Measurements from ENCODE around the gene ARRB2.
"Not testable (repeated sequence)": the region's sequence is repeated elsewhere in the genome, so short reads cannot be mapped to it uniquely, and the experiment has no call there.

ARRB2 gene

GRCh38 chr17:4709794-4710692 is at the start of gene ARRB2:
TSS of gene ARRB2 (plus strand) at chr17:4710632. CDS start at chr17:4710722, 90 bp downstream.
- DNase-seq (ENCODE audit: low read depth) = peak; percentile 98

- DNase-seq (ENCODE audit: low read depth) = no peak
Measured at GRCh38 chr17:4663711-4664110, 46.7 kb upstream of the ARRB2 start.

GRCh38 chr17:4664230-4664629 is 46.2 kb upstream of the ARRB2 start:
- no peak for DNase-seq (ENCODE audit: low read depth)

DNA sequence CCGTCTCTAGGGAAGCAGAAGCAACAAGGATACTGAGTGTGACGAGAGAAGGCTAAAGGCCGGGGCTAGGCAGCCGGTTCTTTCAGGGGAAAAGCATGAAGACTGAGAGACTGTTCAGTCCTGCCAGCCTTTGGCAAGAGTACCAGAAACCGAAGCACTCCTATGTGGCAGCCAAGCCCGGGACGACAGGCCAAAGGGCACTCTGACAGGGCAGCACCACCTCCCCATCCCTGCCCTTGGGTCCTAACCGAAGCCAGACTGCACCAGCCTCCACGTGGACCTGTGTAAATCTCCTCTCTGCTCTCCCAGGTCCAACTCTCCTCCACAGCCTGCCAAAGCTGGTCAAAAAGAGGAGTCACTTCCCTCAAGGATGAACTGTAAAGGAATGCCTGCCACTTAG is 45.4 kb upstream of the ARRB2 start:
- no peak for DNase-seq (ENCODE audit: low read depth)

GRCh38 chr17:4666296-4666695 is 44.1 kb upstream of the ARRB2 start:
- DNase-seq (ENCODE audit: low read depth) = no peak

DNA sequence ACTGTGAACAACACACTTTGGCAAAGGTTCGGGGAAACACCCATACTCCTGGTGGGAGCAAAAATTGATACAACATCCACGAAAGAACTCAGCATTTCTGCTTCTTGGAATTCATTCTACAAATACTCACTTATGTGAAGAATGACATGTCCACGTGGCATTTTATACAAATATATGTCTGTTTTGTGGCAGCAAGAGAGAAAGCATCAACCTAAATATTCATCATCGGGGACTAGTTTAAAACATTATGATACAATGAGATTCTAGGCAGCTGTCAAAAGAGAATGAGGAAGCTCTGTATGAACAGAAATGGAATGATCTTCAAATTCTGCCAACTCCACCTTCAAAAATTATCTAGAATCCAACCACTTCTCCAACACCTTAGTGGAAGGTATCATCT is 43.3 kb upstream of the ARRB2 start:
- DNase-seq (ENCODE audit: low read depth) = no peak

DNA sequence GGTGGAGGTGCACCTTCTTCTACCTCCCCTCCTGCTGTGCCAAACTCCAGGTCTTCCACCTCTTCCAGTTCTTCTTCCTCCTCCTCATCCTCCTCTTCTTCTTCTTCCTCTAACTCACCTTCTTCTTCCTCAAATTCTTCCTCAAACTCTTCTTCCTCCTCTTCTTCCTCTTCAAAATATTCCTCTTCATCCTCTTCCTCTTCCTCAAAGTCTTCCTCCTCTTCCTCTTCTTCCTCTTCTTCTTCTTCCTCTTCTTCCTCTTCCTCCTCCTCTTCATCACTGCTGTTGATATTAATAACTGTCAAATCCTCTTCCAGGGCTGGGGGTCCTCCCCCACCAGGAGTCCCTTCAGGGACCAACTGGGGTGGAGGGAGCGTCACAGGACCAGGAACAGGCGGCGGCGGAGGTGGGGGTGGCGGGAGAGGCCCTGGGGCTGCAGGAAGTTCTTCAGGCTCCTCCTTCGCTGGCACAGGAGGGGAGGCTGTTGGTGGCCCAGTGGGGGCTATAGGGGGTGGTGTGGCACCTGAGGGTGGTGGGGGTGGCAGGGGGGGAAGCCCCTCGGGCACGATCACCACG is 38.3 kb upstream of the ARRB2 start:
- no peak for DNase-seq (ENCODE audit: low read depth)

- no peak for DNase-seq (ENCODE audit: low read depth)
Measured at GRCh38 chr17:4672751-4673150, 37.7 kb upstream of the ARRB2 start.

DNA sequence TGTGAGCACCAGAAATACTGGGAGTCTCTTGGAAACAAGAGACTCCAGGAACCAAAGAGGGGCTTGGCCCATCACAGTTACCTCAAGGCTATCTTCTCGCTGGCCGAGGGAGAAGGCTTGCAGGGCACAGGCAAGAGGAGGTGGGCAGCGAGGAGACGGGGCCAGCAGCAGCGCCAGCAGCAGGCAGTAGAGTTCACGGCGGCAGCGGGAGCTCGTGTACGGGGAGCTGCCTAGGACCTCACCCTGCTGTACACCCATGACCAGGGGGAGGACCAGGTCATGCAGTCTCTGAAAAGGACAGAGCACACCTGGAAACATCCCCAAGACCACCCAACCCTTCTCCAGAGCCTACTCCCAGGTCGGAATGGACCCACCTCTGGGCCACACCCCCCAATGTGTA is 37.3 kb upstream of the ARRB2 start:
- no peak for DNase-seq (ENCODE audit: low read depth)

DNA sequence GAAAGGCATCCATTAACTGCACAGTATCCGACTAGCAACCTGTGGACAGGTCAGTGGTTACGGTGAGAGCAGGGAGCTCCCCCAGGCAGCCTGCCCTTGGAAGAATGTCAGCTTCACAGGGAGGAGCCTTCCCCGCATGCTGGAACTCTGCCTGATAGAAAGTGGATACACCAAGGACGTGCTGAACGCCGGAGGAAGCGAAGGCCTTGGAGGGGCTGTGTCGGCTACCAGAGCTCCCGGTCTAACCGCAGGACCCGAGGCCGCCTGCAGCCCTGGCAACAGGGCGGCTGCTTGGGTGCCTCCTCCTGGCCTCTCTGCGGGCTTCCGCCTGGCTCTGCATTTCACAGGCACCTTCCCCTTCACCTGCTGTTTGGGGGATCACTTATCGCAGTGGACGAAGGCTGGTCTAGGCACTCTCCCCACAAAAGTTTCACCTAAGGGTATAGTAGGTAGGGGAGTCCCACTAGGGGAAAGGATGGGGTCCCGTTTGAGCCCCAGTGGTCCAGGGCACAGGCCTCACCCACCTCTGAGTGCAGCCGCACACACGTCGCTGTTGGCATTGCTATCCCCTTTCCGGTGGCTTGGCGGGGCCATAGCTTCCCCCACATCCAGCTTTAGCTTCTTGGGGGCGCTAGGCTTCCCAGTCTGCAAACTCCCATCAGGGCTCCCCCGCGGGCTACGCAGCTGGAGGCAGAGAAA is 36.3 kb upstream of the ARRB2 start:
- DNase-seq (ENCODE audit: low read depth) = no peak

GRCh38 chr17:4674685-4674998 is 35.8 kb upstream of the ARRB2 start:
- no peak for DNase-seq (ENCODE audit: low read depth)

GRCh38 chr17:4675791-4676190 is 34.6 kb upstream of the ARRB2 start:
- no peak for DNase-seq (ENCODE audit: low read depth)

DNA sequence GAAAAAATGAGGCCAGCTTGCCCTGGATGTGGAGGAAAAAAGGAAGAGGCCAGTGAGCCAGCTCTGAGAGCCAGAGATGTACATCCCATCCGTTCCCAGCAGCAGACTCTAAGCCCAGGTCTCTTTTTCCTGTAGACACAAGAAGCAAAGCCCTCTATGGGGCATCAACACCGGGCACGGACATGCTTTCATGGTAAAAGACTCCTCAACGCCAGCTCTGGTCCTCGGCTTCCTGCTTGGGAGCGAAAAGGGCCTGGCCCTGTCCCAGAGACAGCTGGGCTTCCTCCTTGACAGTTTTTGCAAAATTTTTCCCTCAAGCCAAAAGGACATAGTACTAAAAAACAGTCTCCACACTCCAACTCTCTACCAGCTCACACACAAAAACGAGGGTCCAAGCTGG is 33.6 kb upstream of the ARRB2 start:
- no peak for DNase-seq (ENCODE audit: low read depth)

GRCh38 chr17:4678448-4679026 is 31.9 kb upstream of the ARRB2 start:
- DNase-seq (ENCODE audit: low read depth) = no peak

DNA sequence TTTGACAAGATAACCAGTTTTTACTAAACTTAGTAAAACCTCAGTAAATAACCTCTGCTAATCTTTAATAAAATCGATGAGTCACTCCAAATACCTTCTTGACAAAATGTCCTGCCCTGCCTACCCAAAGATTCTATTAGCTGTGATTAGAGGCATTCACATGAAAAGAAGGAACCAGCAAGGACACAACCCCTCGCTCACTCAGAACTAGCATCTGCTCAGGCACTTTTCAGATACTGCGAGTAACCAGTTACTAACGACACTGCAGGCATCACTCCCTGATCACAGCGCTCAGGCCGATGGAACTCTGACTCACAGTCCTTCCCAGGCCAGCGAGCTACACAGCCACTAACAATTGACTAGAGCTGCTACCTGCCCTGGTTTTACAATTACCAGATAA is 30.8 kb upstream of the ARRB2 start:
- DNase-seq (ENCODE audit: low read depth) = no peak

- not testable (repeated sequence) for DNase-seq (ENCODE audit: low read depth)
Measured at GRCh38 chr17:4683739-4684138, 26.7 kb upstream of the ARRB2 start.

- not testable (repeated sequence) for DNase-seq (ENCODE audit: low read depth)
Measured at GRCh38 chr17:4689872-4690271, 20.6 kb upstream of the ARRB2 start.

- DNase-seq (ENCODE audit: low read depth) = no peak
Measured at GRCh38 chr17:4690745-4691144, 19.7 kb upstream of the ARRB2 start.

DNA sequence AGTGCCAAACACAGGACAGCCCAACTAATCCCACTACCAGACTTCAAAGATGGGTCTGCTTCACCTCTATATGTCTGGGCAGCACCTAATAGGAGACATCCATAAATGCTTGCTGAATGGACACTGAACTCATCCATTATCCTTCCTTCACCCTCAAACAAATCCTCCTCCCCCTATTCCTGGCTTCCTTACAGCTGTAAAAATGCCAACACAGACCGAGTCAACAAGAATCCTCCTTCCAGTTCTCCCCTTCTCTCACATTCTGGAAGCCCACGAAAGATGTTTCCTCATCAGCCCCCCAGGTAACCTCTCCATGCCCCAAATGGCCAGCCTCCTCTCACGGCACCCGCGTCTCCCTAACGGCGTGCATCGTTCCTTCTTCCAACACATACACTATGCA is 18.7 kb upstream of the ARRB2 start:
- DNase-seq (ENCODE audit: low read depth) = no peak

- no peak for DNase-seq (ENCODE audit: low read depth)
Measured at GRCh38 chr17:4693416-4693815, 17.0 kb upstream of the ARRB2 start.

DNA sequence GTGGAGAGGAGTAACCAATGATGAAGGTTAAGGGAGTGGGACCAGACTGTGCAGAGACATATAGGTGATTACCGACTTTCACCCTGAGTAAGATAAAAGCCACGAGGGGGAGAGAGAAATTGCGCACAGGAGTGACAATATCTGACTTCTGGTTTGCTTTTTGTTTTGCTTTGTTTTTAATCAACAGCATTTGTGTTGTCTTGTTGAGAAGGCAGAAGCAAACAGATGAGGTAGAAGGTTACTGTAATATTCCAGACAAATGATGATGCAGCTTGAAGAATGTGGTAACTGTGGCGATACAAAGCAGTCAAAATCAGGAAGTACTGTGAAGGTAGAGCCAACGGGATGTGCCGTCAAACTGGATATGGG is 14.0 kb upstream of the ARRB2 start:
- no peak for DNase-seq (ENCODE audit: low read depth)

GRCh38 chr17:4699401-4700056 is 10.9 kb upstream of the ARRB2 start:
- not testable (repeated sequence) for DNase-seq (ENCODE audit: low read depth)

Measured in activated T-cell treated with anti-CD3 and anti-CD28 coated beads for 1 hour (primary cell).